H9 (cell line): Measurements from ENCODE around the gene KBTBD13. TPM values are rescaled to one million over a fixed set of nuclear protein-coding genes. Genes with fewer than 3 reads are reported as not detected.

Source experiments
- DNase-seq: peaks from one replicate; pipeline ENCODE4 v3.0.0-alpha.2; 2017
- H2AFZ ChIP-seq: one replicate; pipeline ENCODE4 v1.6.1; 2013; ENCODE audit warnings: mild to moderate bottlenecking, low read length, control low read depth, moderate library complexity
- H2AK5ac ChIP-seq: 2 replicates; pipeline ENCODE4 v1.6.1; 2013; ENCODE audit warnings: low read length, control low read depth, mixed read lengths; ENCODE audit not compliant: insufficient read length
- H2BK120ac ChIP-seq: one replicate; pipeline ENCODE4 v1.6.1; 2013; ENCODE audit warnings: low read depth, mild to moderate bottlenecking, low read length, control low read depth, inconsistent platforms; ENCODE audit not compliant: poor library complexity, severe bottlenecking
- H2BK12ac ChIP-seq: 2 replicates; pipeline ENCODE4 v1.6.1; 2013; ENCODE audit warnings: low read length, control low read depth, mixed read lengths, low read depth; ENCODE audit not compliant: insufficient read length
- H2BK15ac ChIP-seq: 2 replicates; pipeline ENCODE4 v1.6.1; 2013; ENCODE audit warnings: low read depth, low read length, control low read depth
- H2BK20ac ChIP-seq: one replicate; pipeline ENCODE4 v1.6.1; 2013; ENCODE audit warnings: low read depth, mild to moderate bottlenecking, low read length, control low read depth, inconsistent platforms; ENCODE audit not compliant: poor library complexity, severe bottlenecking
- H2BK5ac ChIP-seq: 2 replicates; pipeline ENCODE4 v1.6.1; 2013; ENCODE audit warnings: low read length, control low read depth, mixed read lengths; ENCODE audit not compliant: insufficient read length
- H3K14ac ChIP-seq: 2 replicates; pipeline ENCODE4 v1.6.1; 2013; ENCODE audit warnings: low read length, control low read depth; ENCODE audit not compliant: insufficient read depth
- H3K18ac ChIP-seq: 2 replicates; pipeline ENCODE4 v1.6.1; 2013; ENCODE audit warnings: low read depth, mild to moderate bottlenecking, mixed read lengths, low read length, control low read depth; ENCODE audit not compliant: insufficient read length
- H3K23ac ChIP-seq: 2 replicates; pipeline ENCODE4 v1.6.1; 2013; ENCODE audit warnings: low read length, control low read depth, mixed read lengths, low read depth; ENCODE audit not compliant: insufficient read length
- H3K23me2 ChIP-seq: 2 replicates; pipeline ENCODE4 v1.6.1; 2013; ENCODE audit warnings: low read depth, mild to moderate bottlenecking, mixed read lengths, low read length, control low read depth; ENCODE audit not compliant: insufficient read length, poor library complexity, severe bottlenecking
- H3K27ac ChIP-seq: 2 replicates; pipeline ENCODE4 v1.5.1; 2013; ENCODE audit warnings: low read length, control low read depth, mixed read lengths, low read depth; ENCODE audit not compliant: insufficient read length
- H3K27me3 ChIP-seq: 2 replicates; pipeline ENCODE4 v1.6.1; 2013; ENCODE audit warnings: low read length, control low read depth, inconsistent platforms; ENCODE audit not compliant: insufficient read depth
- H3K4ac ChIP-seq: 2 replicates; pipeline ENCODE4 v1.6.1; 2013; ENCODE audit warnings: low read depth, mild to moderate bottlenecking, control low read depth, inconsistent platforms, low read length, moderate library complexity
- H3K4me1 ChIP-seq: 2 replicates; pipeline ENCODE4 v1.6.1; 2013; ENCODE audit warnings: low read length, control low read depth, inconsistent platforms; ENCODE audit not compliant: insufficient read depth
- H3K4me2 ChIP-seq: 2 replicates; pipeline ENCODE4 v1.6.1; 2013; ENCODE audit warnings: low read length, control low read depth, mixed read lengths; ENCODE audit not compliant: insufficient read length, insufficient read depth
- H3K56ac ChIP-seq: 2 replicates; pipeline ENCODE4 v1.6.1; 2013; ENCODE audit warnings: low read depth, mild to moderate bottlenecking, mixed read lengths, low read length, control low read depth; ENCODE audit not compliant: insufficient read length
- H3K79me1 ChIP-seq: 2 replicates; pipeline ENCODE4 v1.6.1; 2013; ENCODE audit warnings: low read depth, mild to moderate bottlenecking, moderate library complexity, low read length, control low read depth, inconsistent platforms; ENCODE audit not compliant: insufficient read depth, poor library complexity, severe bottlenecking
- H3K79me2 ChIP-seq: 2 replicates; pipeline ENCODE4 v1.6.1; 2013; ENCODE audit warnings: low read length, control low read depth, inconsistent platforms; ENCODE audit not compliant: insufficient read depth
- H3K9ac ChIP-seq: 2 replicates; pipeline ENCODE4 v1.6.1; 2013; ENCODE audit warnings: low read length, control low read depth, mixed read lengths; ENCODE audit not compliant: insufficient read length; ENCODE audit errors: extremely low read depth
- H3K9me3 ChIP-seq: one replicate; pipeline ENCODE4 v1.6.1; 2013; ENCODE audit warnings: low read depth, low read length, inconsistent platforms; ENCODE audit not compliant: control insufficient read depth
- H3T11ph ChIP-seq: one replicate; pipeline ENCODE4 v1.6.1; 2013; ENCODE audit warnings: mild to moderate bottlenecking, low read length, control low read depth, inconsistent platforms
- H4K20me1 ChIP-seq: one replicate; pipeline ENCODE4 v1.6.1; 2013; ENCODE audit not compliant: control insufficient read depth, insufficient read length, insufficient read depth
- H4K5ac ChIP-seq: 2 replicates; pipeline ENCODE4 v1.6.1; 2013; ENCODE audit warnings: low read depth, mild to moderate bottlenecking, mixed read lengths, low read length, control low read depth; ENCODE audit not compliant: insufficient read length
- H4K8ac ChIP-seq: replicated peaks from 2 replicates; pipeline ENCODE4 v1.6.1; 2013; ENCODE audit warnings: low read length, control low read depth, mixed read lengths, low read depth; ENCODE audit not compliant: insufficient read length
- H4K91ac ChIP-seq: 2 replicates; pipeline ENCODE4 v1.6.1; 2013; ENCODE audit warnings: low read depth, mild to moderate bottlenecking, moderate library complexity, mixed read lengths, low read length, control low read depth; ENCODE audit not compliant: insufficient read length
- H3K27ac Mint-ChIP-seq, 3 experiments: 2 replicates in 2 of 3; 3 replicates in 1 of 3; pipeline ENCODE4 v1.8.0; 2020 to 2021; ENCODE audit warnings: mixed read lengths in 3 of 3, mild to moderate bottlenecking in 1 of 3, moderate library complexity in 1 of 3
- H3K27me3 Mint-ChIP-seq: 2 replicates; pipeline ENCODE4 v1.8.0; 2021; ENCODE audit warnings: low read depth, mild to moderate bottlenecking, moderate library complexity, mixed read lengths
- H3K36me3 Mint-ChIP-seq, 3 experiments: 2 replicates in 2 of 3; 3 replicates in 1 of 3; pipeline ENCODE4 v1.8.0; 2020 to 2021; ENCODE audit warnings: low read depth in 3 of 3, mixed read lengths in 3 of 3; ENCODE audit not compliant: insufficient read depth in 1 of 3
- H3K4me1 Mint-ChIP-seq, 2 experiments: 2 replicates each; pipeline ENCODE4 v1.8.0; 2020; ENCODE audit warnings: mixed read lengths in 2 of 2
- H3K4me3 Mint-ChIP-seq, 2 experiments: 2 replicates in 1 of 2; 3 replicates in 1 of 2; pipeline ENCODE4 v1.8.0; 2020 to 2021; ENCODE audit warnings: mild to moderate bottlenecking in 2 of 2, mixed read lengths in 2 of 2, moderate library complexity in 1 of 2
- H3K9me3 Mint-ChIP-seq, 2 experiments: 2 replicates in 1 of 2; 3 replicates in 1 of 2; pipeline ENCODE4 v1.8.0; 2020; ENCODE audit warnings: mild to moderate bottlenecking in 2 of 2, mixed read lengths in 2 of 2, moderate library complexity in 1 of 2
- CTCF ChIP-seq: fragments of 200-600 bp; sonication (generic); conservative IDR thresholded peaks from 3 replicates; pipeline ENCODE4 v1.8.0; 2021; ENCODE audit warnings: antibody characterized with exemption, mild to moderate bottlenecking
- WGBS: extraction: QIAGEN DNeasy Blood & Tissue Kit; methylation state at CpG from one replicate; pipeline ENCODE4 v1.1.7; 2013; ENCODE audit warnings: missing lambda C conversion rate, low lambda C conversion rate, mixed read lengths; ENCODE audit not compliant: insufficient read length; ENCODE audit errors: extremely low coverage; 5-methylcytosine and 5-hydroxymethylcytosine counted together
- total RNA-seq: library from RNA; stranded (reverse); gene quantifications from 2 replicates; pipeline ENCODE4 v1.2.1, GENCODE V29; 2021

Gene KBTBD13
- total RNA-seq, 1 experiment from 2014 or later, result not detected

GRCh38 chr15:65087411-65087810, 10.9 kb downstream of the KBTBD13 start:
- H2BK120ac ChIP-seq, result no peak overlapping the region
- peaks cover 60 to 69% of the 10 kb centered on the region in 2 experiments for H3K4me1 Mint-ChIP-seq
- no CpG with 5 or more reads among the region's 3 CpGs for WGBS

More at GRCh38 chr15:65087411-65087810, 10.9 kb downstream of the KBTBD13 start:
- H3T11ph ChIP-seq, result no peak overlapping the region
- no peak overlapping the region for H3K9ac ChIP-seq
- H3K9me3 ChIP-seq, result no peaks in the 10 kb centered on the region
- no peaks in the 10 kb centered on the region for H3K23me2 ChIP-seq
- no peak for TF ChIP-seq CTCF
- DNase-seq, result no peak
- peaks cover 9% of the 10 kb centered on the region for H3K27me3 Mint-ChIP-seq
- no peak overlapping the region for H3K56ac ChIP-seq
- H3K4ac ChIP-seq, result no peak overlapping the region
- H4K5ac ChIP-seq, result no peak overlapping the region
- H4K91ac ChIP-seq, result no peak overlapping the region
- no peak overlapping the region for H3K18ac ChIP-seq
- no peak overlapping the region for H3K27ac ChIP-seq
- no peaks in the 10 kb centered on the region for H3K79me2 ChIP-seq
- H2BK15ac ChIP-seq, result no peak overlapping the region
- H3K14ac ChIP-seq, result no peak overlapping the region
- H2AFZ ChIP-seq, result no peak overlapping the region
- no peak overlapping the region; a peak in 1 of 7 replicates for H3K27ac Mint-ChIP-seq
- H3K79me1 ChIP-seq, result no peaks in the 10 kb centered on the region
- no peak overlapping the region for H2AK5ac ChIP-seq
- H3K4me1 ChIP-seq, result peaks cover 12% of the 10 kb centered on the region; the same call in 1 of the 2 replicates
- H3K23ac ChIP-seq, result no peak overlapping the region
- no peak overlapping the region for H3K4me2 ChIP-seq
- H3K4me3 Mint-ChIP-seq, result no peak overlapping the region
- H3K27me3 ChIP-seq, result no peaks in the 10 kb centered on the region
- H3K36me3 Mint-ChIP-seq, result no peaks in the 10 kb centered on the region
- no peaks in the 10 kb centered on the region for H4K20me1 ChIP-seq
- H2BK12ac ChIP-seq, result no peak overlapping the region
- H3K9me3 Mint-ChIP-seq, result no peaks in the 10 kb centered on the region; a peak in 1 of 5 replicates
- no peak overlapping the region for H2BK5ac ChIP-seq
- no peak overlapping the region for H4K8ac ChIP-seq
- no peak overlapping the region for H2BK20ac ChIP-seq
